Left renal pelvis (tissue), 4 donors: ENCODE data around the gene TSEN15. TPM values are rescaled to one million over a fixed set of nuclear protein-coding genes. Genes with fewer than 3 reads are reported as not detected.

Experiments
- DNase-seq, 4 donors: peaks; one replicate each; pipeline ENCODE4 v3.0.0-alpha.2; 2013; ENCODE audit warnings: low read depth in 4 of 4, low spot score in 3 of 4
- polyA plus RNA-seq, 4 donors: library from polyadenylated mRNA; unstranded; fragments of 120-200 nt; gene quantifications; one replicate each; pipeline ENCODE4 v1.2.1, GENCODE V29; 2013; ENCODE audit not compliant: insufficient read length in 4 of 4

The TSEN15 gene
- polyA plus RNA-seq = 10 to 100 TPM; 43.0 to 55.1 (median 47.7) TPM

DNA sequence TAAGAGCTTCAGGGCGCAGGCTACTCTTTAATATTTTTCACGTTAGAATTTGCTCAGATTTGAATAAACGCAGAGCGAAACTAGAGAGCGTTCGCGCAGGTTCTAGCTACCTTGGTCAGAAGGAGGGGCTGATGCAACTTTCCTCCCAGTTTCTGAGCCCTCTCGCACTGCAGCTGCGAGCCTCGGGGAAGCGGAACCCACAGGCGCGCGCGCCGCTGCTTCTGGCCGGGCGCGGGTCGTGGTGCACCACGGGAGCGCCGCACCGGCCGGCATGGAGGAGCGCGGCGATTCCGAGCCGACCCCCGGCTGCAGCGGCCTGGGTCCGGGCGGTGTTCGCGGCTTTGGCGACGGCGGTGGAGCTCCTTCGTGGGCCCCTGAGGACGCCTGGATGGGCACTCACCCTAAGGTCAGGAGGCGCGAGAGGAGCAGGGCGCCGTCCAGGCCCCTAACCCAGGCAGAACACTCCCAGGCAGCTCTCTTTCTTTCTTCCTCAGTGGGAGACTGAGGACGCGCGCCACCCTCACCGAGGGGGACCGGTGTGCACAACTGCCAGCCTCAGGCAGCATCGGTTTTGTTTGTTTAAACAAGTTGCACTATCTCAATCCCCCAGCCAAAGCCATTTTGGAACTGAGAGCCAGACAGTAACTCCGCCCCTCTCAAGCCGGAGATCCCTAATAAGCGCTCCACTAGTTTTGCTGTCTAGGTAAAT lies at the start of gene TSEN15:
Gene TSEN15, plus strand, starts transcription at position 246 of the 709 bp plus-strand sequence. Its CDS starts 26 bp downstream, at position 272.
- no peak for DNase-seq

GRCh38 chr1:184002071-184002470 lies 49.5 kb upstream of the TSEN15 start:
- no peak for DNase-seq

- no peak for DNase-seq
Observed at GRCh38 chr1:184004935-184005334, 46.6 kb upstream of the TSEN15 start.

- DNase-seq = no peak
Observed at GRCh38 chr1:184005506-184005905, 46.0 kb upstream of the TSEN15 start.

- no peak for DNase-seq
Observed at GRCh38 chr1:184010788-184011187, 40.7 kb upstream of the TSEN15 start.

DNA sequence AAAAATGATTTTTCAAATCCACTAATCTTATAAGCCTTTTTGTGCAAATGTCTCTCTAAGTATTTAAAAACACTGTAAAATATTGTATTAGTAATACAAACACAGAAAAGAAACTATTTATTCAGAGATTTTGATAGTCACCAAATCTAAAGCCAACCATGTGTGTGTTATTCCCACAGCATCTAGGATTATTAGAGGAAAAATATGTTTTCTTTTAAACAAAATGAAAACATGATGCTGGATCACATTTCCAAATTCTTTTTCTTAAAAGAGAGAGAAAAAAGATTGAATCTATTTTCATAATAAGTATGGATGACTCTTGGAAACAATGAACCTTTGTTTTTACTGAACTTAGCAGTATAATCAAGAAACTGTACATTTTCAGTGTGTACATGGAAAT lies 39.3 kb upstream of the TSEN15 start:
- DNase-seq = no peak

DNA sequence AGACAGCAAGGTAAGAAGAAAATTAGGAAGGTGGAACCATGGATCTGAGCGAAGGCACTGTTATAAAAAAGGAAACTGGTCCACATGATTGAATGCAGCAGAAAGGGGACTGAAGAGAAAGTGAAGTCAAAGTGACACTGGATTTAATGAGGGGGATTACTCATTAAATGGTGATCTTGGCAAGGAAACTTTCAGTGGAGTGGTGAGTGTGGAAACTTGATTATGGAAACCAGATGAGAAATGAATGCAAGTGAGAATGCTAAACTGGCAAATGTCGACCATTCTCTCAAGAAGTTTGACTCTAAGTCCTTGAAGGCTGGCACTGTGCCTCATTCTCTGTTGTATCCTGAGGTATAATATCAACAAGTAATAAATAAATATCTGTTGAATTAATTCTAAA lies 37.3 kb upstream of the TSEN15 start:
- no peak for DNase-seq

- DNase-seq = no peak
Observed at GRCh38 chr1:184016169-184016568, 35.4 kb upstream of the TSEN15 start.

- no peak for DNase-seq
Observed at GRCh38 chr1:184017306-184017705, 34.2 kb upstream of the TSEN15 start.

DNA sequence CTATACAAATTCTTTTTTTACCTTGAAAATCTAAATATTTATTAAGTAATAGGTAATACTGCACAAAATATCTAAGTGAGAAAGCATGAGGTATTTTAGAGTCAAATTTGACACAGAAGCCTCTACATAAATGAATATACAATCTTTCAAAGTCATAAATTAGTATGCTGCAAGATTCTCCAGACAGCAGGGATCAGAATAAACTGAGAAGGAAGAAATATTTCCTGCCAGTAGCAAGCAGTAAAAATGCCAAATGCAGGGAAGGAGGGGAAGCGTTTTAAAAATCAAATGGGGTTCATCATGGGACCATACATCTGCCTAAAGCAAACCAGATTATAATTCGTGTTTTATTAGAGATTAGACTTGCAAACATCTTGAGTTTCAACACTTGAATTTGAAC lies 32.9 kb upstream of the TSEN15 start:
- no peak for DNase-seq

GRCh38 chr1:184019069-184019468 lies 32.5 kb upstream of the TSEN15 start:
- no peak for DNase-seq

DNA sequence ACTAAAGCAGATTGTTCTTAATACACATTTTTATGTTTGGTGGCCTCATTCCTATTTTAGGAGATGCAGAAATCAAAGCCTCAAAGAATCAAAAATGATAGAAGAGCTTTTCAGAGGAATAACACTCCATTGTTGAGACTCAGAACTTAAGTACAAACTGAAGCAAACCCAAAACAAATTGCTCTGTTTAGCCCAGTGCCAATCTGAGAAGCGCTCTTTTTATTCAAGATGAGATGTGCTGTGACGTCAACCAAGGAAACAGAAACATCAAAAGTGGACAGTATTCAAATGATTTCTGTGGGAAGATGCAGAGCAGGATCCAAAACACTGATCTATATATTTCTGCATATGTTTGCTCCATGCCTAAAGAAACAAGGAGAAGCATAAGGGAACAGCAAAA lies 32.0 kb upstream of the TSEN15 start:
- DNase-seq = no peak

DNA sequence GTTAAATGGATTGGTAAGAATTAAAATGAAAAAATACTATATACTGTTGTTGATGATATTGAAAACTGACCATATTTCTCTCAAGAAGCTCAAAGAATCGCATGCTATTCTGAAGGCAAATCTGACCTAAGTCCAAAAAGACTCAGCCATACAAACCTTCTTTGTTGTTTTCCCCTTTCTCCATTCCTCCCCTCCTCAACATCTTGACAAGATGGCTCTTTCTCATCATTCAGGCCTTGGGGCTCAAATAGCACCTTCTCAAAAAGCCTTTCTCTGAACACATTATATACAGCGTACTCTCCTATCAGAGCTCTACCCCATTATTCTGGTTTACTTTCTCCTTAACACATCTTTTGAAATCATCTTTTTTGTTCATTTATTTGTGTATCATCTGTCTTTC lies 31.2 kb upstream of the TSEN15 start:
- DNase-seq = no peak

- no peak for DNase-seq
Observed at GRCh38 chr1:184020855-184021254, 30.7 kb upstream of the TSEN15 start.

GRCh38 chr1:184021728-184022127 lies 29.8 kb upstream of the TSEN15 start:
- DNase-seq = no peak

DNA sequence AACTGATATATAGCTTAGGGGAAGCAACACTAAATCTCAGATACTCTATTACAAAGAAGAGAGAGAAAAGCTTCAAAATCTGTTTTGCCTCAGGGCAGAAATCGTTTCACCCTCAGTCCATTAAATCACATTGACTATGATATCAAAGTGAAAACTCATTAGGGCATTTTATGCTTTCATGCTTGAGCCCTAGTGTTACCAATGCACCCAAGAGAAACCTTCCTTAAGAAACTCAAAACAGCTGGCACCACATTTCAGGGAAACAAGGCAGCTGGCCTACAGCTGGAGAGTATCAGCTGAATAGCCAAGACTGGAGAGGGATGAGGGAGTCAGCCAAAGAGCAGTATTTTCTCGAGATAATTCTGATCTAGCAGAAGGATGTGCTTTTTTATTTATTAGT lies 28.9 kb upstream of the TSEN15 start:
- DNase-seq = peak in 3 of 4 donors; percentile 64 to 75 (median 66)

- DNase-seq = no peak
Observed at GRCh38 chr1:184023171-184023570, 28.4 kb upstream of the TSEN15 start.

DNA sequence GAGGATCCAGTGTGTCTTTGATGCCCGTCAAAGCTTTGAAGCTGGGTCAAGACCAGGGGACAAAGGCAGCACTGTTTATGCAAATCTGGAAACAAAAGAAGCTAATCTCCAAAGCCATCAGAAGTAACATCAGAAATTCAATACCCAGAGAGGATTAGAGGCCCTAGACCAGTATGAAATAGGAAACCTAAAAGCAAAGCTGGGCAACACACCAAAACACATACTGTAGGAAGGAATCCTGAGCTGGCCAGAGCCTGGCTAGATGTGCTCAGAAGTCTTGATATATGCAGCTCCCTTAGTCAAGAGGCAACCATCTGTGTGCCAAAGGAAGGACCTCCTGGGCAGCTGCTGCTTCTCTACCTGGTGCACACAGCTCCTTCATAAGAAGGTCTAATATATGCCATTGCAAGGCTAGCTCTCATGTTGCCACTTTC lies 26.3 kb upstream of the TSEN15 start:
- DNase-seq = no peak

DNA sequence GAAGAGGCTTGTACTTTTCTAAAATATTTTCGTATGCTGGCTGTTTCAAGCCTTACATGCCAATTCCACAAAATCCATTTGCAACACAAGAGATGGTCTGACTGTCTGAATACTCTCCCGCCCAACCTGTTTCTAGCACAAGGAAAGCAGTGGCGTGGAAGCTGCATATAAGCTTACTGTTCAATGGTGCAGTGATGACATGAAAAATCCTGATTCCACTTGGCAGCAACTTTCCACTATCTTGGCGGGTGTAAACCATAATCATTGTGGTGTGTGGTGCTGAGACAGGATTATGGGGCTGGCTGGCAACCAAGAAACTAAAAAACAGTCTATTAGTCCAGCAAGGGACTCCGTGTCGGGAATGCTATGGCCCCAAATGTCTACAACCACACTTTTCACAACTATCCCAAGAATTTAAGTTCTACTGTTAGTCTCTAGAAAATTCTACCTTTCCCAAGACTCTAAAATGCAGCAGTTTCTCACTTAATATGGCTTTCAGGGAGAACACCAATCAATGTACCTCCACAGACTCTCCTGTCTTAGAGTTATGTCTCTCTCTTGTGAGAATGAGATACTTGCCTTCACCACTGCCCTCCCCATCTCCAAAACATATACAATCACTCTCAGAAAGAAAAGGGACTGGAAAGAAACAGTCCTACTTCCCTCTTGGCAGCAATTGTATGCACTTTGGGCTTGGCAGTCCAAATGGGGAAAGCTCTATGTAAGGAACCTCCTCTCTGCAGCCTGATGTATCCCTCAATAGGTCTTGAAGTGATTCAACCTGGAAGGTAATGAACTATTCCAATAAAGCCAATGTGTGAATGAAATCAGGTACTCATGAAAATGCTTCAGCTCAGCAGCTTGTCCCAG lies 23.5 kb upstream of the TSEN15 start:
- DNase-seq = no peak

GRCh38 chr1:184028854-184029623 lies 22.5 kb upstream of the TSEN15 start:
- DNase-seq = no peak

- DNase-seq = no peak
Observed at GRCh38 chr1:184030433-184031091, 21.0 kb upstream of the TSEN15 start.
